ENCODE results near the gene NKAP.

DNA sequence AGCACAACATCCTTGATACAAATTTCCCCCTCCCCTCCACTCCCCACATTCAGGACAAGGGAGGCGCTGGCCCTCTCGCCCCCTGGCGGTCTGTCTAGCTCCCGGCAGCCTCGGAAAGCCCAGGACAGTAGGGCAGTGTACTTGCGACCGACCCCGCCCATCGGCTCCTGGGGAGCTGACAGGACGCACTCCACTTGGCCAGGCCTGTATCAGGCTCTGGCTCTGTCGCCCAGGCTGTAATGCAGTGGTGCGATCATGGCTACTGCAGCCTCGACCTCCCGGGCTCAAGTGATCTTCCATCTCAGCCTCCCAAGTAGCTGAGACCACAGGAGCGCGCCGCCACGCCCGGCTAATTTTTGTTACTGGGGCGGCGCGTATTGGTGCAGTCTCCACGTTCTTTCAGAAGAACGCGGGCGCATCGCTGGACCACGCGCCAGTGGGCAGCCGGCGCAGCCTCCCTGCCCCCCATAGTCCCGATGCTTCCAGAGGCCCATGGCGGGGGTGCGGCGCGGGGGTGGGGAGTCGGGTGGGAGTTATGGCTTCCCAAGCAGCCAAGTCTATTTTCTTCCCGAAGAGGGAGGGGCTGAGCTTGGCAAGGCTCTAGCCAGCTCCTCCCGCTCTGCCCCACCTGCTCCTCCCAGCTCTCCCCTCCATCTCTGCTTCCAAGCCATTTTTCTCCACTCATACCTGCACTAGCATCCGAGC lies 55.7 kb downstream of the NKAP start:
- no peak for TF ChIP-seq POLR2AphosphoS5 (IDR thresholded peaks at IDR 0.05; ENCODE audit: low read depth)
- TF ChIP-seq, protein P1, sequence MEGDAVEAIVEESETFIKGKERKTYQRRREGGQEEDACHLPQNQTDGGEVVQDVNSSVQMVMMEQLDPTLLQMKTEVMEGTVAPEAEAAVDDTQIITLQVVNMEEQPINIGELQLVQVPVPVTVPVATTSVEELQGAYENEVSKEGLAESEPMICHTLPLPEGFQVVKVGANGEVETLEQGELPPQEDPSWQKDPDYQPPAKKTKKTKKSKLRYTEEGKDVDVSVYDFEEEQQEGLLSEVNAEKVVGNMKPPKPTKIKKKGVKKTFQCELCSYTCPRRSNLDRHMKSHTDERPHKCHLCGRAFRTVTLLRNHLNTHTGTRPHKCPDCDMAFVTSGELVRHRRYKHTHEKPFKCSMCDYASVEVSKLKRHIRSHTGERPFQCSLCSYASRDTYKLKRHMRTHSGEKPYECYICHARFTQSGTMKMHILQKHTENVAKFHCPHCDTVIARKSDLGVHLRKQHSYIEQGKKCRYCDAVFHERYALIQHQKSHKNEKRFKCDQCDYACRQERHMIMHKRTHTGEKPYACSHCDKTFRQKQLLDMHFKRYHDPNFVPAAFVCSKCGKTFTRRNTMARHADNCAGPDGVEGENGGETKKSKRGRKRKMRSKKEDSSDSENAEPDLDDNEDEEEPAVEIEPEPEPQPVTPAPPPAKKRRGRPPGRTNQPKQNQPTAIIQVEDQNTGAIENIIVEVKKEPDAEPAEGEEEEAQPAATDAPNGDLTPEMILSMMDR (IDR thresholded peaks at IDR 0.05; ENCODE audit: insufficient read depth, low read length), result no peak
- TF ChIP-seq, protein P2, sequence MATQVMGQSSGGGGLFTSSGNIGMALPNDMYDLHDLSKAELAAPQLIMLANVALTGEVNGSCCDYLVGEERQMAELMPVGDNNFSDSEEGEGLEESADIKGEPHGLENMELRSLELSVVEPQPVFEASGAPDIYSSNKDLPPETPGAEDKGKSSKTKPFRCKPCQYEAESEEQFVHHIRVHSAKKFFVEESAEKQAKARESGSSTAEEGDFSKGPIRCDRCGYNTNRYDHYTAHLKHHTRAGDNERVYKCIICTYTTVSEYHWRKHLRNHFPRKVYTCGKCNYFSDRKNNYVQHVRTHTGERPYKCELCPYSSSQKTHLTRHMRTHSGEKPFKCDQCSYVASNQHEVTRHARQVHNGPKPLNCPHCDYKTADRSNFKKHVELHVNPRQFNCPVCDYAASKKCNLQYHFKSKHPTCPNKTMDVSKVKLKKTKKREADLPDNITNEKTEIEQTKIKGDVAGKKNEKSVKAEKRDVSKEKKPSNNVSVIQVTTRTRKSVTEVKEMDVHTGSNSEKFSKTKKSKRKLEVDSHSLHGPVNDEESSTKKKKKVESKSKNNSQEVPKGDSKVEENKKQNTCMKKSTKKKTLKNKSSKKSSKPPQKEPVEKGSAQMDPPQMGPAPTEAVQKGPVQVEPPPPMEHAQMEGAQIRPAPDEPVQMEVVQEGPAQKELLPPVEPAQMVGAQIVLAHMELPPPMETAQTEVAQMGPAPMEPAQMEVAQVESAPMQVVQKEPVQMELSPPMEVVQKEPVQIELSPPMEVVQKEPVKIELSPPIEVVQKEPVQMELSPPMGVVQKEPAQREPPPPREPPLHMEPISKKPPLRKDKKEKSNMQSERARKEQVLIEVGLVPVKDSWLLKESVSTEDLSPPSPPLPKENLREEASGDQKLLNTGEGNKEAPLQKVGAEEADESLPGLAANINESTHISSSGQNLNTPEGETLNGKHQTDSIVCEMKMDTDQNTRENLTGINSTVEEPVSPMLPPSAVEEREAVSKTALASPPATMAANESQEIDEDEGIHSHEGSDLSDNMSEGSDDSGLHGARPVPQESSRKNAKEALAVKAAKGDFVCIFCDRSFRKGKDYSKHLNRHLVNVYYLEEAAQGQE (IDR thresholded peaks at IDR 0.05; ENCODE audit: insufficient replicate concordance, low read depth), result no peak
- TF ChIP-seq SPI1 (IDR thresholded peaks at IDR 0.05; ENCODE audit: borderline replicate concordance, low read depth), result no peak
- no peak for TF ChIP-seq GABPA (IDR thresholded peaks at IDR 0.05; ENCODE audit: low read depth)
